ENCODE results near the gene FIGNL2. TPM values are rescaled to one million over a fixed set of nuclear protein-coding genes. Genes with fewer than 3 reads are reported as not detected.
A peak's percentile ranks its signal among the peaks of the same experiment; 100 is the strongest.

FIGNL2 gene
- total RNA-seq, 1 donor from 2014 or later, result 6.7 TPM

DNA sequence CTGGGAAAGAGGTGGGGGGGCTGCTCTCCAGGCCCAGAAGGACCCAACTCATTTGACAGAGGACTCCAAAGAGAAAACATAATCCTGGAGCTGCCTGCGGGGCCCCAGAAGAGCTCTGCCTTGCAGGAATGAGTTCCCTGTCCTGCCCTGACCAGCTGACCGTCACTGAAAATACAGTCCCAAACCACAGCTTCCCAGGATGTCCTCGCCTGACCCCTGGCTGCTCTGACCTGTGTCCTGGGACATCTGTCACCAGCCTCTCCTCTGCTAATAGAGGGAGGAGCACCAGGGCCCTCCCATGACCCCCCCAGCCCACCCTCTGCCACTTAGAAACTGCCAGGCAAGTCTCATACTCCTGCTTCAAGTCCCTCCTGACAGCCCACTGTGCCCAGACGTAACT, 9.8 kb downstream of the FIGNL2 start:
- no peak for TF ChIP-seq EZH2 (IDR thresholded peaks at IDR 0.05; ENCODE audit: insufficient read depth, low read length)
- no peak for TF ChIP-seq CTCF (IDR thresholded peaks at IDR 0.05; ENCODE audit: insufficient read depth, low read depth, low read length)
- H3K9me3 ChIP-seq (ENCODE audit: insufficient read depth, low read depth, low read length), result no peaks in the 10 kb centered on the region
- peaks cover 32% of the 10 kb centered on the region for H3K27me3 ChIP-seq (ENCODE audit: insufficient read depth, low read length)
- H3K4me3 ChIP-seq (ENCODE audit: insufficient read depth, low read depth, low read length), result no peak overlapping the region
- DNase-seq (ENCODE audit: low read depth) (no peak), FAIRE-seq (no peak)
- no peak overlapping the region for H3K4me2 ChIP-seq (ENCODE audit: low read length)
- H3K36me3 ChIP-seq (ENCODE audit: insufficient read depth, low read length), result no peaks in the 10 kb centered on the region
- peaks cover 10% of the 10 kb centered on the region for H4K20me1 ChIP-seq (ENCODE audit: insufficient read depth, low read length)
- no peaks in the 10 kb centered on the region for H3K4me1 ChIP-seq (ENCODE audit: insufficient read depth, low read length)
- H3K79me2 ChIP-seq (ENCODE audit: insufficient read depth, low read length), result no peaks in the 10 kb centered on the region
- H3K9ac ChIP-seq (ENCODE audit: low read length), result no peak overlapping the region
- H3K27me3 Mint-ChIP-seq (ENCODE audit: low read depth, unreplicated experiment), result peaks cover 19% of the 10 kb centered on the region
- no peaks in the 10 kb centered on the region for H3K36me3 Mint-ChIP-seq (ENCODE audit: low read depth, unreplicated experiment)
- no peak overlapping the region for H3K4me3 Mint-ChIP-seq (ENCODE audit: unreplicated experiment)
- H3K27ac Mint-ChIP-seq (ENCODE audit: unreplicated experiment), result no peak overlapping the region
- no peak overlapping the region for H2AFZ ChIP-seq (ENCODE audit: low read depth, low read length)
- H3K27ac ChIP-seq (ENCODE audit: low read depth, low read length), result no peak overlapping the region
- H3K4me1 Mint-ChIP-seq (ENCODE audit: low read depth, unreplicated experiment), result peaks cover 14% of the 10 kb centered on the region
- no peaks in the 10 kb centered on the region for H3K9me3 Mint-ChIP-seq (ENCODE audit: unreplicated experiment)

- no peak for DNase-seq (ENCODE audit: low read depth)
- Histone ChIP-seq H3K9ac (ENCODE audit: low read length) (no peak overlapping the region), H3K27me3 (ENCODE audit: insufficient read depth, low read length) (peaks cover 32% of the 10 kb centered on the region), H3K9me3 (ENCODE audit: insufficient read depth, low read depth, low read length) (no peaks in the 10 kb centered on the region), H2AFZ (ENCODE audit: low read depth, low read length) (no peak overlapping the region), H3K4me3 (ENCODE audit: insufficient read depth, low read depth, low read length) (no peak overlapping the region), H3K27ac (ENCODE audit: low read depth, low read length) (no peak overlapping the region), H4K20me1 (ENCODE audit: insufficient read depth, low read length) (peaks cover 10% of the 10 kb centered on the region), H3K79me2 (ENCODE audit: insufficient read depth, low read length) (no peaks in the 10 kb centered on the region), H3K4me2 (ENCODE audit: low read length) (no peak overlapping the region), H3K36me3 (ENCODE audit: insufficient read depth, low read length) (no peaks in the 10 kb centered on the region), H3K4me1 (ENCODE audit: insufficient read depth, low read length) (no peaks in the 10 kb centered on the region)
- H3K36me3 Mint-ChIP-seq (ENCODE audit: low read depth, unreplicated experiment), result no peaks in the 10 kb centered on the region
- H3K27me3 Mint-ChIP-seq (ENCODE audit: low read depth, unreplicated experiment), result peaks cover 19% of the 10 kb centered on the region
- H3K4me3 Mint-ChIP-seq (ENCODE audit: unreplicated experiment), result no peak overlapping the region
- no peaks in the 10 kb centered on the region for H3K9me3 Mint-ChIP-seq (ENCODE audit: unreplicated experiment)
- peaks cover 14% of the 10 kb centered on the region for H3K4me1 Mint-ChIP-seq (ENCODE audit: low read depth, unreplicated experiment)
- peak overlapping the region; percentile 53 for H3K27ac Mint-ChIP-seq (ENCODE audit: unreplicated experiment)
- FAIRE-seq, result no peak
- TF ChIP-seq CTCF (IDR thresholded peaks at IDR 0.05; ENCODE audit: insufficient read depth, low read depth, low read length) (no peak), EZH2 (IDR thresholded peaks at IDR 0.05; ENCODE audit: insufficient read depth, low read length) (no peak)
Measured at GRCh38 chr12:51838036-51838435, 10.5 kb downstream of the FIGNL2 start.

GRCh38 chr12:51837286-51837685, 11.2 kb downstream of the FIGNL2 start:
- no peaks in the 10 kb centered on the region for H3K9me3 Mint-ChIP-seq (ENCODE audit: unreplicated experiment)
- no peak for FAIRE-seq

More at GRCh38 chr12:51837286-51837685, 11.2 kb downstream of the FIGNL2 start:
- Histone ChIP-seq H3K79me2 (ENCODE audit: insufficient read depth, low read length) (no peaks in the 10 kb centered on the region), H3K9ac (ENCODE audit: low read length) (no peak overlapping the region), H3K9me3 (ENCODE audit: insufficient read depth, low read depth, low read length) (no peaks in the 10 kb centered on the region), H3K27me3 (ENCODE audit: insufficient read depth, low read length) (peaks cover 34% of the 10 kb centered on the region), H2AFZ (ENCODE audit: low read depth, low read length) (no peak overlapping the region), H3K27ac (ENCODE audit: low read depth, low read length) (no peak overlapping the region), H3K36me3 (ENCODE audit: insufficient read depth, low read length) (no peaks in the 10 kb centered on the region), H3K4me1 (ENCODE audit: insufficient read depth, low read length) (no peaks in the 10 kb centered on the region), H3K4me3 (ENCODE audit: insufficient read depth, low read depth, low read length) (no peak overlapping the region), H3K4me2 (ENCODE audit: low read length) (no peak overlapping the region), H4K20me1 (ENCODE audit: insufficient read depth, low read length) (peaks cover 5% of the 10 kb centered on the region)
- no peak for TF ChIP-seq CTCF (IDR thresholded peaks at IDR 0.05; ENCODE audit: insufficient read depth, low read depth, low read length)
- no peaks in the 10 kb centered on the region for H3K36me3 Mint-ChIP-seq (ENCODE audit: low read depth, unreplicated experiment)
- H3K4me3 Mint-ChIP-seq (ENCODE audit: unreplicated experiment), result no peak overlapping the region
- H3K4me1 Mint-ChIP-seq (ENCODE audit: low read depth, unreplicated experiment), result peaks cover 14% of the 10 kb centered on the region
- H3K27me3 Mint-ChIP-seq (ENCODE audit: low read depth, unreplicated experiment), result peaks cover 20% of the 10 kb centered on the region
- H3K27ac Mint-ChIP-seq (ENCODE audit: unreplicated experiment), result no peak overlapping the region
- no peak for DNase-seq (ENCODE audit: low read depth)
